ENCODE measurements around the gene LIAS. TPM values are rescaled to one million over a fixed set of nuclear protein-coding genes. Genes with fewer than 3 reads are reported as not detected.

The LIAS gene
- total and polyA plus RNA-seq, 2 of the 13 experiments (the other 11 are each of a cell fraction or from before 2014, with no cell fraction given): 16.0 to 16.6 TPM

- TF ChIP-seq KIAA2018 (CRISPR knock-in tag; IDR thresholded peaks at IDR 0.05; ENCODE audit: borderline replicate concordance): no peak
- peak; percentile 89 for TF ChIP-seq MEF2D (CRISPR knock-in tag; IDR thresholded peaks at IDR 0.05)
- peak; percentile 89; the same call in 1 of the 2 replicates for TF ChIP-seq FOSL1 (CRISPR knock-in tag; IDR thresholded peaks at IDR 0.05; ENCODE audit: borderline replicate concordance)
- TF ChIP-seq ZNF572 (CRISPR knock-in tag; IDR thresholded peaks at IDR 0.05): no peak
- TF ChIP-seq ZSCAN31 (CRISPR knock-in tag; IDR thresholded peaks at IDR 0.05; ENCODE audit: low read depth): peak; percentile 82
- TF ChIP-seq ZNF318 (CRISPR knock-in tag; IDR thresholded peaks at IDR 0.05): no peak
- no peak for TF ChIP-seq SCMH1 (CRISPR knock-in tag; IDR thresholded peaks at IDR 0.05; ENCODE audit: borderline replicate concordance)
- TF ChIP-seq ZNF556 (CRISPR knock-in tag; IDR thresholded peaks at IDR 0.05; ENCODE audit: borderline replicate concordance): peak; percentile 64; the same call in 1 of the 2 replicates
- TF ChIP-seq MTF1 (CRISPR knock-in tag; IDR thresholded peaks at IDR 0.05): no peak
- peak; percentile 82; the same call in 1 of the 2 replicates for TF ChIP-seq HOMEZ (CRISPR knock-in tag; IDR thresholded peaks at IDR 0.05; ENCODE audit: low read depth)
- no peak for TF ChIP-seq FOXC1 (CRISPR knock-in tag; IDR thresholded peaks at IDR 0.05; ENCODE audit: borderline replicate concordance)
Measured at GRCh38 chr4:39514888-39515401, 56.1 kb downstream of the LIAS start (continued).

All from HepG2 (cell line).